GM18909 (cell line): ENCODE results near the gene NEU4.
"Not testable (repeated sequence)": the region's sequence is repeated elsewhere in the genome, so short reads cannot be mapped to it uniquely, and the experiment has no call there.

ENCODE experiments used
- ATAC-seq: cut with Tn5 transposase; IDR thresholded peaks from one replicate; pipeline ENCODE4 v1.9.1; 2021; ENCODE audit warnings: mild to moderate bottlenecking; ENCODE audit not compliant: unreplicated experiment, poor library complexity

Gene NEU4

DNA sequence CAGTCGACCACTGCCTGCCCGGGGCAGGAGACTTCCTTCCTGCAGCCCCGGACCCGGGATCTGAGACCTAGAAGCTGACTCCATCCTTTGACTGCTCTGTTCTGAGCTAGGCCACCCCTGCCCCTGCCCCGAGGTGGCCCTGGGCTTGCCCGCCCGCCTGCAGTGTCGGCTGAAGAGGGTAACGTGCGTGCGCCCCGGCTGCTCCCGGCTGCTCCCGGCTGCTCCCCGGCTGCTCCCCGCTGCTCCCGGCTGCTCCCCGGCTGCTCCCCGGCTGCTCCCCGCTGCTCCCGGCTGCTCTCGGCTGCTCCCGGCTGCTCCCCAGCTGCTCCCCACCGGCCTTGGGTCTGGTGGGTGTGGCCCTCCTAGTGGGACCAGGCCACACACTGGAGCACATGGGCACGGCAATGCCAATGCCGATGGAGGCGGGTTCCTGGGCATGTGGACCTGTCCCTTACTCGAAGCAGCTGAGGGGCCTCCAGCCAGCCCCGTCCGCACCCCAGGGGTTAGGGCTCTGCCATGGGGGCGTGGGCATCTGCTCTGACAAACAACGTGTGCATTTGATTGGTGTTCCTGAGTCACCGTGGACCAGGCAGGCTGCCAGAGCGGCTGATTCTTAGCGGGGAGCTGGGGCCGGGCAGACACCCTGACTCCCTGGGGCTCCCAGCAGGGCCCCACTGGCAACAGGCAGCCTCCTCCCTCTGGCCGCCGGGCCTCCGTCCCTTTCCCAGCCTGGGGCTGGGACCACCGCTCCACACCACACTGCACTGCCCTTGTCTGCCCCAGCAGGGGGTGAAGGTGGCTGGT, 34.4 kb upstream of the NEU4 start:
- no peak for ATAC-seq

DNA sequence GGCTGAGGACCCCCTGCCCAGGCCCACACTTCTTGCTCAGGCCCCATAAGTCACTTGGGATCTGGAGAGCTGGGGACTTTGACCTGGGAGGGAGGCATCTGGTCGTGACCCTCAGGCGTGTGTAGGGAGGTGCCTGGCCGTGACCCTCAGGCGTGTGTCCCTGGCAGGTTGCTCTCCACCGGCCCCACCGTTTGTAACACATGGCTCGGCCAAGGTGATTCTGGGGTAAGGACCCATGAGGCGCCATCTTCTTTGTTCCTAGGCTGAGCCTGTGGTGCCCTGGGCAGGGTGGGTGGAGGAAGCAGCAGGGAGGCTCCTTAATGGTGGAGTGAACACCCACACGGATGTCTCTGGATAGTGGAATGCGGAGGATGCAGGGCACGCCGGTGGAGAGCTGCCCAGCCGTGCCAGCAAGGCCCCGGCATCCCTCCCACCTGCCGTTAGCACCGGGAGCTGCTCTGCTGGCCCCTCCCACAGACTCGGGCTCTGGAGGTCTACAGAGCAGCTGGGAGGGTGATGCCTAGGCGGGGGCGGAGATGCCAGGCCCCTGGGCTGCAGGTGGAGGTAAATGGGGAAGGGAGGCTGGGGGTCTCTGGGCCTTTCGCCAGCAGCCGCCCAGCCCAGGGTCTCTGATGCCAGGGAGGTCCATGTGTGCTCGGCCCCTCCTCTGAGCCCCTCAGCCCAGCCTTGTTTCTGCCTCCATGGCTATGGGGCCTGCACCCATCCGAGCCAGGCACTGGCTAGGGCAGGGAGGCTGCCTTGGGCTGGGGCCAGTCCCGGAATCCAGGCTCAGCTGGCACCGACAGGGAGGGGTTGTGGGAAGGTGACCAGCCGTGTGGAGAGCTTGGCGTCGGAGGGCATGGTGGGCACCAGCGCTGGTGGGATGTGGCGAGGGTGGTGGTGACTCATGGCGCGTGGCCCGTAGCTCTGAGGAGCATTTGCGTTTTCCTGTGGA, 33.5 kb upstream of the NEU4 start:
- ATAC-seq = no peak

DNA sequence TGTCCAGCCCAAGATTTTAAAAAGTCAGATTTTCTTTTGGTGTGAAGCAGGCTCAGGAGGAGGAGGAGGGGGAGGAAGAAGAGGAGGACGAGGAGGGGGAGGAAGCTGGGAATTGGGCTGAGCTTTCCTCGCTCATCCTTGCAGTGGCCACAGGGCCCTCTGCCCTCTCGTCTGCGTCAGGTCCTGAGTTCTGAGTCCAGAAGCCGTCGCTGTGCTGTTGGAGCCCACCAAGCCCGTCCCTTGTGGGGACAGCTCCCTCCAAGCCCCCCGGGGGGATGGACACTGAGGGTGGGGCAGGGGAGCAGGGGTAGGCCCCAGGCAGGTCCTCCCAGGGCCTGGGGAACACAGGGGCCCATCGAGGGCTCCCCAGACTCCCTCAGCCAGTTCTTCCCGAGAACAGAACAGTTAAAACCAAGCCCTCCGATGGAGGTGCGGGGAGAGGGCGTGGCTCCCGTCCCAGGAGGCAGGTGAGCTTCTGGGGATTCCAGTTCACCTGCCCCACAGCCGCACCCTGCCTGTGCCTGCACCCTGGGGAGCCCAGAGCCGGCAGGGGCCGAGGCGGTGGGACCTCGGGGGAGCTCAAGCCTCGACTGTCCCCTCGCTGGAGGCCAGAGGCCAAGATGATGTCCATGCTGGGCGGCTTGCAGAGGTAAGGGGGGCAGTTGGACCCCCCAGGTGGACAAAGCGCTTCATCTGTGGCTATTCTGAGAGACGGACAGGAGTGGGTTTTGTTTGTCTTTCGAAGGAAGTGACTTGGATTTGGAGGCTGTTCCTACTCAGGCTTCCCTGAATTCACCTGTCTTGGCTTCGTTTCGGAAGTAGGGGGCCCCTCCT, 32.4 kb upstream of the NEU4 start, which contains the start of gene GAL3ST2:
TSS of gene GAL3ST2 (plus strand) at position 487 of the 834 bp plus-strand sequence. CDS start at position 621, 134 bp downstream.
- ATAC-seq = no peak

DNA sequence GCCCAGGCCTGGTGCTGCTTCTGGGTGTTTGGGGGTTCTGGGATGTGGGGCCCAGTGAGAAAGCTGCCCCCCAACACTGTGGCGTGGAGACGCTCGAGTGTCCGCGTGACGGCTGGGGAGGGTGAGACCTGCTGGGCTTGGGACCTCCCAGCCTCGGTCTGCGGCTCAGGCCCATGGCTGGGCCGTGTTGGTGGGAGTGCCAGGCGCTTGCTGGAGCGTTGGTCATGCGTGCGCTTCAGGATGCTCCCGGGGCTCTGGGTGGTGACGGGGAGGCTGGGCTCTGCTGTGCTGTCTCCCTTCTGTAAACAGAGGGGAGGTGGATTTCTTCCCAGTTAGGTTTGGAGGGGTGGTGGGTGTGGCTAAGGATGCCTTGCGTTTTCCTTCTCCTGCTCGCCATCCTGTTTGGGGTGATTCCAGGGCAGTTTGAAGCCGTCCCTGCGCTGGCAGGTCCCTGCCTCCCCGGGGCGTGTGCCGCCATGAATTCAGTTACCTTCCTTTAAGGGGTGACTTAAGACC, 31.8 kb upstream of the NEU4 start:
- no peak for ATAC-seq

DNA sequence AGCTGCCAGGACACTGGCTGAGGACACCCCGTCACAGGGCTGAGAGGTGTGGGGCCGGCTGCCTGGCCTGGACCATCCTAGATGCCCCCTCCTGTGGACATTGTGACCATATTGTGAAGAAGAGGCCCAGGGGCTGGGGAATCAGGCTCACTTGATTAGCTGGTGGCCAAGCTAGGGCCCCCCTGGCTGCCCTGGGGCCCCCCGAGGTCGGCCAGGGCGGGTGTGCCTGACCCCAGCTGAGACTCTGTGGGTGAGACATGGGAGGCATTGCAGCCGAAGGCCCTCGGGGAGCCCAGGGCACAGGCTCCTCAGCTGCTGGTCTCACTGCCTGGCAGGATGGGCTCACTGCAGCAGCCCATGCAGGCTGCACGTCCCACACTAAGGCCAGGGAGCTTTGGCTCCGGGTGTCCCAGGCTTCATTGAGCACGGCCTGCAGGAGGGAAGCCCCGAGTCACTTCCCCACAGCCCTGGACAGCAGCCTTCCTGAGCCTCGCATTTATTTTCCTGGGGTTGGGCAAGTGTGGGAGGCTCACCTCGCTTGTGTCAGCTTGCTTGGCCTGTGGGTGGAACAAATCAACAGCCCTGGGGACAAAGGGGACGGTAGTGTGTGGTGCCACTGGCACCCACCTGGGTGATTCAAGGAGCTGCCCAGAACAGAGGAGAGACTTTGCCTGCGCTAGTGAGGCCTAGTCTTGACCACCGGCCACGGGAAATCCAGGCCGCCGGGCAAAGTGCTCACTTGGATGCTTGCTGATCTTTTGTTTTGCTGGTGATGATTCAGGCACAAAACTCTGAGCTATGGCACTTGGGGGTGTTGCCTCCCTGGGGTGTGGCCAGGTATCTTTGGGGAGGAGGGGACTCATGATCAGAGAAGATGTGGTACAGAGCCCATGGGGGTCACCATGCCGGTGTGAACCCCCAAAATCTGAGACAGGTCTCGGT, 31.0 kb upstream of the NEU4 start:
- no peak for ATAC-seq

DNA sequence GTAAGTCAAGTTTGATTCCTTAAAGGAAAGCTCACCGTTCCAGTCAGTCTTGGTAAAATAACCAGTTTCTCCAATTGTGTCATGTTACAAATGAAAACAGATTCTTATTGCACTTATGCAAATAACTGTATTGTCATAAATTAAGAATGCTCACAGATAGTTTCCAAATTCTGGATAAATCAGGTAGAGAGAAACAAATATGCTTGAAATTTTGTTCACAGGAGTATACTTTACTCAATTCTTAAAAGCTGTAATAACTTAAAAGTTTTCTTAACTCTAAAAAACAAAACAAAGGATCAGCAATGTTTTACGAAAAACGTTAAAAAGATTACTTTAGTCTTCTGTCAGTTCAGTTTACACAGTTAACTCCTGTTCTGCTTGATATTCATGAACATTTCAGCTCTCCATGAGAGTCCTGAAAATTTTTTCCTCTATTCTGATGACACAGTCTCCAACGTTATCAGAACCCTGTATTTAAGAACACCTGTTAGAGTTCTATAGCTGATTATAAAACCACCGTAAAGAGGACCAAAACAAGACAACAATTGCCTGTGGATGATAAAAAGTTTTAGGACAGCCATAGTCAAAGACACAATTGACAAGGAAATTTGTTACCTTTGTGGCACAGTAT, 27.9 kb upstream of the NEU4 start:
- ATAC-seq = no peak

DNA sequence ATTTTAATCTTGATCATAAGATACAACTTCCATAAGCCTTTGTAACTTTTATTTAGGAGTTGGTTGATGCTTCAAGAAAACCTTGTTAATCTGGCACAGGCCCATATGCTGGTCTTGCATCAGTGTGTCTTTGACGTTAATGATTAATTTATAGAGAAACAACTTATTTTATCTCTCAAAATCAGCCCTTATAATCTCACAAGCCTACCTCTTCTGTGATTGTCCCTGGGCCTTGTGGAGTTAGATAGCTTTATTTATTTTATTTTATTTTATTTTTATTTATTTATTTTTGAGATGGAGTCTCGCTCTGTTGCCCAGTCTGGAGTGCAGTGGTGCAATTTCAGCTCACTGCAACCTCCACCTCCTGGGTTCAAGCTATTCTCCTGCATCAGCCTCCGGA, 26.9 kb upstream of the NEU4 start:
- not testable (repeated sequence) for ATAC-seq

DNA sequence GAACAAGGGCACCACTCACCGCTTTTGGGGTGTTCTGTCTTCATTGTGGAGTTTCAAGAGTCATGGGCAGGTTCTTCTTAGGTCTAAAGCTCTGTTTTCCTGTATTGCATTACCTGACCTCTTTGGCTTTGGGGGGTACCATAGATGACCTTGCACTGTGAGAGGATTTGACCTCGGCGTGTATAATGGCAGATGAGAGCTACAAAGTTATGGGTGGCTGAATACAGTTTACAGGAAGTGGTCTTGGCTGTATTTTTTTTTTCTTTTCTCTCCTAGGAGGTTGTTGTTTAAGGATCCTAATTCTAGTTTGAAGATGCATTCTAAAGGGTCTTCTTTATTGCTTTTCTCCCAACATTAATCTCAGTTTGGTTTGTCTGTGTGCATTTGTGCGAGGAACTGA, 20.9 kb upstream of the NEU4 start:
- ATAC-seq = no peak

DNA sequence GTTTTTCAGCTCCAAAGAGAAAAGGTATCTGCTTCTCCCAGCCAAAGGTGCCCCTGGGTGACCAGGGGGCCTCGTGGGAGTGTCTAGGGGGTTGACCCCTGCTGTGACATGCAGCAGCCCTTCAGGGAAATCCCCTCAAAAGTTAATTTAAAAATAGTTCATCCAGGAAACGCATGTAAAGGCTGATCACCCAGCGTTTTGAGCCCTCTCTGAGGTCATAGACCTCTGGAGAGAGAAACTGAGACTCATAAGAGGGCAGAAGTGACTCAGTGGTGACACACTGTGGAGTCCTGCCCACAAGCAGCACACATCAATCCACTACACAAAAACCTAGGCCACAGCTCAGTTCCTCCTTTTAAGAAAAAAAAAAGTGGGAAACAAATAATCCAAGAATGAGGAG, 20.4 kb upstream of the NEU4 start:
- ATAC-seq = no peak

DNA sequence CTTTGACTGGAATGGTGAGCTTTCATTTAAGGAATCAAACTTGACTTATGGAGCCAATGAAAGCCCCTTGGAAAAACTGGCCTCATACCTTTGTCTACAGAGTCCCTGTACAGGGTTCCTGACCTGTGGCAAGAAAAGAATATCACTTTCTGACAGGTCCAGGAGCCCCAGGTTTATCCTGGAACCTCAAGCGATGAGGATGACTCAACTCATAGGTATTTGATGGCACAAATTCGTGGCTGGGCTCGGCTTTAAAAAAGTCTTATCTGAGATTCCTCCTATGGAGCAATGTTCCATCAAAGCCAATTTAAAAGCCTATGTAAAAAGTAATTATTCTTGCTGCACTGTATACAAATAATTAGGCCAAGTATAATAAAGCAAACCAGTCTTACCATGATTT, 17.6 kb upstream of the NEU4 start:
- not testable (repeated sequence) for ATAC-seq

DNA sequence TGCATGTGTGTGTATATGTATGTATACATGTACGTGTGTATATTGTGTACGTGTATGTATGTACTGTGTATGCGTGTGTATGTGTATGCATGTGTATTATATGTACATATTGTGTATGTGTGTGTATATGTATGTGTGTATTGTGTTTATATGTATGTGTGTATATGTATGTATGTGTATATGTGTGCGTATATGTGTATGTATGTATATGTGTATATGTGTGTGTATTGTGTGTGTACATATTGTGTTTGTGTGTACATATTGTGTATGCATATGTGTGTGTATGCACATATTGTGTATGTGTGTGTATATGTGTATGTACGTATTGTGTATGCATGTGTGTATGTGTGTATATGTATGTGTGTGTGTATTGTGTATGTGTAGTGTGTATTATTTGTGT, 15.6 kb upstream of the NEU4 start:
- no peak for ATAC-seq

DNA sequence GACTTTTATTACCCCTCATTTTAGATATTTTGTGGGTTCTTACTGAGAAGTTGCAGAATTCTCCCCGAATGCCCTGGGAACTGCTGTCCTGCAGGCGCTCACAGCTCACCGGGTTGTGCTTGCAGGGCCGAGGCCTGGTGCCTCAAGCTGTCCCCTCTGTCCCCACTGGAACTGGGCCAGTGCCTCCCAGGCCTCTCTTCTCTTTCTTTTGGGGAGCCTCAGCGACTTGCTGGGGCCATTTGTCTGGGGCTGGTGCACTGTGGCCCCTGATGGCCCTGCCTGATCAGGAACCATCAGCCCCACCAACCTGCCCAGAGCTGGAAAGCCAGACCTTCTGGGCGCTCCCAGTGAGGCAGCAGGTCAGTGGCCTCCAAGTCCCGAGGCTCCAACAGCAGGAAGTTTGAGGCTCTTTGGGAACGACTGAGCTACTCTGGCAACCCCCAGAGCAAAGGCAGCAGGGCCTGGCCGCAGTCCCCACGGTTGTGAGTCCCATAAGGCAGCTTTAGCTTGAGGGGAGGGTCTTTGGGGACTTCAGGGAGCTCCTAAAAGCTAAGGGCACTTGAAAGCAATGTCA, 14.7 kb upstream of the NEU4 start:
- no peak for ATAC-seq

DNA sequence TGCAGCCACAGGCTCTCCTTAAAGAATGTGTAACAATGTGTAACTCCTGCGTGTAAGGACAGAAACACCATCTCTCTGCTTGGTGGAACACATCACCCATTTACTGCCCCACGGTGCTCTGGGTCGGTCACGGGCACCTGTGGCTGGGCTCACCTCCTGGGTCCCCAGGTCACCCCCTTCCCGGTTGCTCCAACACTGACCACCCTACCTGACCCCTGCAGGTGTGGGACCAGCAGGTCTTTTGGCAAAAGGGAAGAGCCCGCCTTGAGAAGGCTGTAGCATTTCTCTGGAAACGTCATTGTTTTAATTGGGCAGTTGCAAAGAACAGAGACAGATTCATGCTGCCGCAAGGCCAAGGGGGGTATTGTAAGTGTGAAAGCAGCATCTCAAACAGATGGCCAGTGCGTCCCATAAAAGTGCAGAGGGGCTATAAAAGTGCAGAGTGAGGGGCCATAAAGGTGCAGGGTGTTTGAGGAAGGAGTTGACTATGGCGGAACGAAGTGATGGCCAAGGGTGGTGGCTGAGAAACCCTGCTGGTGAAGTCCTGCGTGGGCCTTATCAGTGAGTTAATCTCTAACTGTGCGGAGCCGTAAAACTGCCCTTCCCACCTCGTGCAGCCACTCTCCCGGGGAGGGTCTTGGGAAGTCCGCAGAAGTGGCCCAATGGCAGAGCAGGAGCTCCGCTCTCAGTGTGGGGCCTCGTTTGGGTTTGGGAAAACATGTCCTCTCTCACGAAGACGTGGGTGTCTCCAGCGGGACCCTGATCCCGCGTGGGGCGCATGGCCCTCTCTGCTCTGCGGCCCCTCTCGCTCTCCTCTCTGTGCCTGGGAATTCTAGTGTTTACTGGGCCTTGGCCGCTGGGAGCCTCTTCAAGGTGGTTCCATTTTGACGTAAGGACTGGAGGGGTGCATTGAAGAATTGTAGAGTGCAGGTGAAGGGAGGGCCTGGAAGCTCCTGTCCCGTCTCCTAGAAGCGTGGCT, 13.7 kb upstream of the NEU4 start:
- ATAC-seq = no peak

DNA sequence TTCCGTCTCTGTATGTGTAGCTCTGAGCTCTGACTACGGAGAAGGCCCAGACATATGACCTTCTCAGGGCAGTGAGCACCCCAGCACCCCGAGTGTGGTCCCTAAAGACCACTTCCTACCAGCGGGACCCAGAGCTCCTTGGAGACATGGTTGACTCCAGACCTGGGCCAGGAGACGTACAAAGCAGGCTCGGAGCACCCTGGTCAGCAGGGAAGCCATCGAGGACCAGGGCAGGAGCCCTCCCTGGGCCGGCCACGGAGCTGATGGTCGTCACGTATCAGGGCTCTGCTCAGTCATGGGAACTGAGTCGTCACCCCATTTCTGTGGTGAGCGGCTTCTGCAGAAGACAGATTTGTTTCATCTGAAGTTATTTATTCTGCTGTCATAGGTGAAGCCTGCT, 12.8 kb upstream of the NEU4 start:
- no peak for ATAC-seq

DNA sequence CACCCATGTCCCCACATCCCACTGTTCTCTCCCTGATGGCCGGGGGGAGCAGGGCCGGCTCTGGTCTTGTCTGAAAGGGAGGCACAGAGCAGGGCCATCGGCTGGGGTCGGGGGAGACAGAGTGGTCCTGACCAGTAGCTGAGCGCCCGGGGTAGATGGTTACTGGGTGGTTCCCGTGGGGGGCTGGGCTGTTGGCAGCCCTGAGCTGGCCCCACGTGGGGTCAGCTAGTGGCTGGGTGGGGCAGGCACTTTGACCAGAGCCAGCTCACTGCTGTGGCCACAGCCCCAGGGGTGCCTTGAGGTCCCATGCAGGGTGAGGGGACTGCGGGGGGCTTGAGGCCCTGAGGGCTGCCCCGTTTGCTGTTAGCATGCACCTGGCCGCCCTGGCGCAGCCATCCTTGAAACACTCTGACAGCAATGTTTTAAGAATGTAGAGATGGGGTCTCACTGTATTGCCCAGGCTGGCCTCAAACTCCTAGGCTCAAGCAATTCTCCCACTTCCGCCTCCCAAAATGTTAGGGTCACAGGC, 12.3 kb upstream of the NEU4 start:
- ATAC-seq = no peak

DNA sequence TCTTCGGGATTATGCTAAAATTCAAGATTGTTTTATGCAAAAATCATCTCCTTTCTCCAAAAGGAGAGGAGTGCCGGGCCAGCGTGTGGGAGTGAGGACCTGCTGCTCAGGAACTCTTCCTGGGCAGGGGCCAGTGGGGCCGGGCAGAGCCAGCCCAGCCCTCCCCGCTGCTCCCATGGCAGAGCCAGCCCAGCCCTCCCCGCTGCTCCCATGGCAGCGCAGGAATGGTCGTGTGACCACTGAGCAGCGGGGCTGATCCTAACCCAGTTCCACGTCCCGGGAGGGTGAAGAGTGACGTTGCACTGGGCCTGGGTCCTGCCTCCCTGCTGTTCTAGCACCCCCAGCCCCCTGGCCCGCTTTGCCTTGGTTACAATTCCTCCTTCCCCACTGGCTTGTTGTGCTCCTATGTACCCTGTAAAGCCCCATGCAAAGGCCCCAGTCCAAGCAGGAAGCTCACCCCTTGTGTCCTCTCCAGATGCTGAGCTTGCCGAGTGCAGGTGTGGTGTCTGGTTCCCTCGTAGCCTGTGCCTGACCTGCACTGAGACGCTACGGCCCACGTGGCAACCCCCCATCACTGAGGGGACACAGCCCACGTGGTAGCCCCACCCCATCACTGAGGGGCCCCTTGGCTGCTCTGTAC, 11.4 kb upstream of the NEU4 start:
- ATAC-seq = no peak
